C4-2B (cell line): ENCODE data around the gene PTMS.

ENCODE experiments used
- CTCF ChIP-seq: fragments of 450-650 bp; conservative IDR thresholded peaks from 2 replicates; pipeline ENCODE4 v1.5.1; 2017; ENCODE audit warnings: mild to moderate bottlenecking
- ZFX ChIP-seq: fragments of 450-650 bp; IDR thresholded peaks from 2 replicates; pipeline ENCODE4 v1.6.1; 2017

- no peak for TF ChIP-seq CTCF
- TF ChIP-seq ZFX, result no peak
Observed at GRCh38 chr12:6782850-6783566, 16.8 kb downstream of the PTMS start.
